Natural killer cell treated with Interleukin-12 subunit alpha and Interleukin-12 subunit beta and Interleukin-15 and Interleukin-18, amount 100 ng/mL, for 72 hours (primary cell): ENCODE results near the gene DEPDC1B. TPM values are rescaled to one million over a fixed set of nuclear protein-coding genes. Genes with fewer than 3 reads are reported as not detected.
"Not testable (repeated sequence)": the region's sequence is repeated elsewhere in the genome, so short reads cannot be mapped to it uniquely, and the experiment has no call there.

Experiments used
- ATAC-seq, 2 donors: fragments of 150-1000 bp; cut with Tn5 transposase in 1 of 2; sonication (Bioruptor Pico), chemical (Tn5 transposase) in 1 of 2; 2 replicates each; pipeline ENCODE4 v1.10.0; 2021
- DNase-seq: peaks from one replicate; pipeline ENCODE4 v3.0.0; 2022; ENCODE audit warnings: low spot score
- H3K27ac Mint-ChIP-seq, 2 donors: 1 replicate in 1 of 2; 2 replicates in 1 of 2; pipeline ENCODE4 v1.8.0; 2022; ENCODE audit warnings: mixed read lengths in 2 of 2, mild to moderate bottlenecking in 1 of 2, moderate library complexity in 1 of 2
- H3K27me3 Mint-ChIP-seq, 2 donors: 1 replicate in 1 of 2; 2 replicates in 1 of 2; pipeline ENCODE4 v1.8.0; 2022; ENCODE audit warnings: mixed read lengths in 2 of 2
- H3K36me3 Mint-ChIP-seq: one replicate; pipeline ENCODE4 v1.8.0; 2022; ENCODE audit warnings: mixed read lengths
- H3K4me1 Mint-ChIP-seq, 2 donors: 1 replicate in 1 of 2; 2 replicates in 1 of 2; pipeline ENCODE4 v1.8.0; 2022; ENCODE audit warnings: low read depth in 2 of 2, mixed read lengths in 2 of 2, mild to moderate bottlenecking in 1 of 2
- H3K4me3 Mint-ChIP-seq: one replicate; pipeline ENCODE4 v1.8.0; 2022; ENCODE audit warnings: mixed read lengths
- H3K9me3 Mint-ChIP-seq: 2 replicates; pipeline ENCODE4 v1.8.0; 2022; ENCODE audit warnings: mixed read lengths
- total RNA-seq, 2 donors: library from RNA; stranded (reverse); gene quantifications; one replicate each; pipeline ENCODE4 v1.2.3, GENCODE V29; 2022

Gene DEPDC1B
- total RNA-seq, 2 donors from 2014 or later = 14.8 to 30.0 TPM

- not testable (repeated sequence) for ATAC-seq, H3K4me1 Mint-ChIP-seq, H3K27ac Mint-ChIP-seq, H3K9me3 Mint-ChIP-seq, H3K4me3 Mint-ChIP-seq, H3K36me3 Mint-ChIP-seq, DNase-seq
- peaks cover 26 to 36% of the 10 kb centered on the region in 2 donors for H3K27me3 Mint-ChIP-seq
Observed at GRCh38 chr5:60715201-60715928, 15.4 kb upstream of the DEPDC1B start.

DNA sequence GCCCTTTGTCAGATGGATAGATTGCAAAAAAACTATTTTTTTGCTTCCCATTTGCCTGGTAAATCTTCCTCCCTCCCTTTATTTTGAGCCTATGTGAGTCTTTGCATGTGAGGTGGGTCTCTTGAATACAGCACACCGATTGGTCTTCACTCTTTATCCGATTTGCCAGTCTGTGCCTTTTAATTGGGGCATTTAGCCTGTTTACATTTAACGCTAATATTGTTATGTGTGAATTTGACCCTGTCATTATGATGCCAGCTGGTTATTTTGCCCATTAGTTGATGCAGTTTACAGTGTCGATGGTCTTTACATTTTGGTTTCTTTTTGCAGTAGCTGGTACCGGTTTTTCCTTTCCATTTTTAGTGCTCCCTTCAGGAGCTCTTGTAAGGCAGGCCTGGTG is 13.0 kb upstream of the DEPDC1B start:
- Mint-ChIP-seq H3K9me3 (peaks cover 6% of the 10 kb centered on the region), H3K4me1 (no peaks in the 10 kb centered on the region), H3K36me3 (no peaks in the 10 kb centered on the region), H3K4me3 (no peak overlapping the region), H3K27me3 (peaks cover 19 to 31% of the 10 kb centered on the region in 2 donors), H3K27ac (no peak overlapping the region)
- ATAC-seq (no peak), DNase-seq (no peak)

- H3K27ac Mint-ChIP-seq, H3K4me3 Mint-ChIP-seq, H3K36me3 Mint-ChIP-seq, DNase-seq, ATAC-seq, H3K4me1 Mint-ChIP-seq, H3K9me3 Mint-ChIP-seq: not testable (repeated sequence)
- peaks cover 16 to 31% of the 10 kb centered on the region in 2 donors for H3K27me3 Mint-ChIP-seq
Observed at GRCh38 chr5:60711892-60712291, 11.9 kb upstream of the DEPDC1B start.

DNA sequence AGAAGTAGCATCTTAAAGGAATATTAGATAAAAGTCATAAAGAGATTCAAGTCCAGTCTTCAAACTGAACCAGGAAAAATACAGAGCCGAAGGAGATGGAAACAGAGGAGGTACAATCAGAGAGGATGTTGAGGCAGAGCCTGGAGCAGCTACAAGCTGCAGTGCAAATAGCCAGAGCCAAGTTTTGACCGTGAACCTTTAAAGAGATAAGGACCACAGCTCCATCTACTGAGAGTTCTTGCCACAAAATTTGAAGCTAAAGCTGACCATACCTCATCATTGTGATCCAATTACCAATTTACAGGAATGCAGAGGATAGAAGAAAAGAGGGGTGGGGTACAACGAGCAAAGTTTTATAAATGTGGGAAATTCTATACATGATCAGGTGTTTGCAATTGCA is 10.4 kb upstream of the DEPDC1B start:
- Mint-ChIP-seq H3K27ac (no peak overlapping the region), H3K36me3 (no peaks in the 10 kb centered on the region), H3K27me3 (peaks cover 16 to 31% of the 10 kb centered on the region in 2 donors), H3K4me3 (no peak overlapping the region), H3K4me1 (no peaks in the 10 kb centered on the region), H3K9me3 (peaks cover 3% of the 10 kb centered on the region)
- ATAC-seq (no peak), DNase-seq (no peak)

- peaks cover 0 to 11% of the 10 kb centered on the region in 2 donors for H3K27me3 Mint-ChIP-seq
- no peaks in the 10 kb centered on the region for H3K36me3 Mint-ChIP-seq
- H3K9me3 Mint-ChIP-seq = no peaks in the 10 kb centered on the region
- H3K4me1 Mint-ChIP-seq = peaks cover 6% of the 10 kb centered on the region in 2 donors
- H3K27ac Mint-ChIP-seq = no peak overlapping the region
- DNase-seq = no peak
- no peak for ATAC-seq
- no peak overlapping the region for H3K4me3 Mint-ChIP-seq
Observed at GRCh38 chr5:60705144-60705543, 5.2 kb upstream of the DEPDC1B start.

GRCh38 chr5:60703944-60704343 is 4.0 kb upstream of the DEPDC1B start:
- no peak overlapping the region for H3K27ac Mint-ChIP-seq
- no peak overlapping the region for H3K4me3 Mint-ChIP-seq
- H3K4me1 Mint-ChIP-seq = peaks cover 9 to 10% of the 10 kb centered on the region in 2 donors
- H3K36me3 Mint-ChIP-seq = no peaks in the 10 kb centered on the region
- no peaks in the 10 kb centered on the region for H3K9me3 Mint-ChIP-seq
- no peak for DNase-seq
- peaks cover 0 to 8% of the 10 kb centered on the region in 2 donors for H3K27me3 Mint-ChIP-seq
- no peak for ATAC-seq

DNA sequence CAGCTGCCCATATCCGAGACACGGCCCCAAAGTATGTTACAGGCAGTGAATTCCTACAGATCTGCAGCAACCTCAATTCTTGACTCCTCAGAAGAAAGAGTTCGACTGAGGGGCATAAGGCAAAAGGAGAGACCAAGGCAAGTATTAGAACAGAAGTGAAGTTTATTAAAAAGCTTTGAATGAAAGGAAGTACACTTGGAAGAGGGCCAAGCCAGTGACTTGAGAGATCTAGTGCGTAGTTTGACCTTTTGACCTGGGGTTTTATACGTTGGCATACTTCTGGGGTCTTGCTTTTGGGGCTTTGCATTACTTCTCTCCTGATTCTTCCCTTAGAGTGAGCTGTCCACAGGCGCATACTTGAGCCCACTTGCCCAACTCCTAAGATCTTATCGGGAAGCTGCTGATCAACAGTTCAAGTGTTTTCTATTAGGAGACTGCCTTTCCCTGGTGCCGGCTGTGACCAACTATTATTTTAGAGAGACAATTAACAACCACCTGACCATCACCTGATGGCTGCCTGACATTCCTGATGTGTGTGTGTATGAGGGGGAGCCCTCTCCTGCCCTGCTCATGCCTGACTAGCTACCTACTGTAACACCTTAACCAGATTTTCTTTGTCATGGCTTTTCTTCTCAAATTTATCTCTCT is 1.5 kb upstream of the DEPDC1B start:
- Mint-ChIP-seq H3K4me3 (no peak overlapping the region), H3K9me3 (no peaks in the 10 kb centered on the region), H3K27ac (no peak overlapping the region), H3K27me3 (peaks cover 0 to 8% of the 10 kb centered on the region in 2 donors), H3K4me1 (peaks cover 9 to 20% of the 10 kb centered on the region in 2 donors), H3K36me3 (no peaks in the 10 kb centered on the region)
- DNase-seq = no peak
- ATAC-seq = no peak

- peaks cover 9 to 20% of the 10 kb centered on the region in 2 donors for H3K4me1 Mint-ChIP-seq
- H3K27me3 Mint-ChIP-seq = peaks cover 0 to 8% of the 10 kb centered on the region in 2 donors
- DNase-seq = no peak
- no peaks in the 10 kb centered on the region for H3K36me3 Mint-ChIP-seq
- peak overlapping the region; percentile 92 for H3K4me3 Mint-ChIP-seq
- H3K9me3 Mint-ChIP-seq = no peaks in the 10 kb centered on the region
- H3K27ac Mint-ChIP-seq = peak overlapping the region; percentile 76 to 85
- peak; percentile 4 to 18 for ATAC-seq
Observed at GRCh38 chr5:60700416-60700757, 421 bp upstream of the DEPDC1B start.

DNA sequence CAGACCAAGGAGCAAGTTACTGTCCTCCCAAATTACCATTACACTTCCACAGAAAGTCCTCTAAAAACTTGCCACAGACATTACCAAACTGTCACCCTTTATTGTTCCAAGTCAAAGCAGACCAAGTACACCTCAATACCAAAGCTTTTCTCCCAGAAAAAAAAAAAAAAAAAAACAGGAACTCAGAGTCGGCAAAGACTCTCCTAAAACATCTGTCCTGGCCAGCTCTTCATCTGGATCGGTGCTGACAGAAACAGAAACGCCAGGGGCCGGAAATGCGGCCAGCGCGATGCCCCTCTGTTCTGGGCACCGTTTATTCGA is 718 bp downstream of the DEPDC1B start:
- ATAC-seq (peak in 1 of 2 donors; percentile 48), DNase-seq (no peak)
- Mint-ChIP-seq H3K27ac (peak overlapping the region; percentile 76 to 85), H3K27me3 (peaks cover 0 to 8% of the 10 kb centered on the region in 2 donors), H3K36me3 (no peaks in the 10 kb centered on the region), H3K9me3 (no peaks in the 10 kb centered on the region), H3K4me1 (peaks cover 9 to 20% of the 10 kb centered on the region in 2 donors), H3K4me3 (peak overlapping the region; percentile 92)

- DNase-seq (no peak), ATAC-seq (no peak)
- H3K4me3 Mint-ChIP-seq = peak overlapping the region; percentile 92
- no peak overlapping the region for H3K27ac Mint-ChIP-seq
- no peaks in the 10 kb centered on the region for H3K36me3 Mint-ChIP-seq
- H3K4me1 Mint-ChIP-seq = peaks cover 9 to 20% of the 10 kb centered on the region in 2 donors
- peaks cover 0 to 2% of the 10 kb centered on the region in 2 donors for H3K27me3 Mint-ChIP-seq
- H3K9me3 Mint-ChIP-seq = no peaks in the 10 kb centered on the region
Observed at GRCh38 chr5:60698336-60698735, 1.6 kb downstream of the DEPDC1B start.

- Mint-ChIP-seq H3K27me3 (no peaks in the 10 kb centered on the region), H3K4me3 (no peak overlapping the region), H3K9me3 (no peaks in the 10 kb centered on the region), H3K4me1 (no peaks in the 10 kb centered on the region), H3K27ac (no peak overlapping the region), H3K36me3 (no peaks in the 10 kb centered on the region)
- DNase-seq (no peak), ATAC-seq (no peak)
Observed at GRCh38 chr5:60690326-60690725, 9.6 kb downstream of the DEPDC1B start.

GRCh38 chr5:60688980-60689379 is 11.0 kb downstream of the DEPDC1B start:
- Mint-ChIP-seq H3K27me3 (no peaks in the 10 kb centered on the region), H3K4me1 (no peaks in the 10 kb centered on the region), H3K36me3 (no peaks in the 10 kb centered on the region), H3K4me3 (no peak overlapping the region), H3K27ac (no peak overlapping the region), H3K9me3 (no peaks in the 10 kb centered on the region)
- no peak for DNase-seq
- no peak for ATAC-seq

DNA sequence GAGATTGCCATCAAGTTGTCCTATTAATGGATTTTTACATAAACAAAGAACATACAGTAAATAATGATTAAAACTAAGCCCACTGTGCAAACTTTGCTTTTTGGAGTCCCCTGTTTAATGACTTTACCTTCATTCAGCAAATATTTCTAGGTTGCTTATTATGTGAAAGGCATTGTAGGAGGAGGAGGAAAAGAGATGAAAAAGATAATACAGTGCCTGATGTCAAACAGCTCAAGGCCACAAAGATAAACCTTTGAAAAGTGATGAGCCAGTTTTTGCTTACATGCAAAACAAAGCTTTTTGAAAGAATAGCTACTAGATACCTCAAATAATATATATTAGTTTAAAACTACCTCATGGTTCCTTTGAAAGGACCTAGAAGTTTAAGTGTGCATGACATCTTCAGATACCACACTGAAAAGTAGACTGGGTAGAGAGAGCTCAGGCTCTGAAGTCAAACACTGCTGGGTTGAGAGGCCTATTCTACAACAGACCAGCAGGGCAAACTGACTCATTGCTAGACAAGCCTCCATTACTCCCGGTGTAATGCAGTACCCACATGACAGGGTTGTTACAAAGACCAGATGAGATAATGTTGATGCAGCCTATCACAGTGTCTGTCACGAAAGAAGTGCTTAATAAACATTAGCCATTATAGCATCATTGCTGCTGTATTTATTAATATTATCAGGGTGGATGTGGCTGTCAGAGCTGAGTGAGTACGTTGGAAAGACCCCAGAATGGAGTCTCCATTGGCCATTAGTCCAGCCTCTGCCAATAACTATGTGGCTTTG is 11.8 kb downstream of the DEPDC1B start:
- no peaks in the 10 kb centered on the region for H3K4me1 Mint-ChIP-seq
- no peaks in the 10 kb centered on the region for H3K27me3 Mint-ChIP-seq
- no peak for DNase-seq
- H3K4me3 Mint-ChIP-seq = no peak overlapping the region
- ATAC-seq = peak; percentile 62 to 67
- H3K36me3 Mint-ChIP-seq = no peaks in the 10 kb centered on the region
- H3K9me3 Mint-ChIP-seq = no peaks in the 10 kb centered on the region
- H3K27ac Mint-ChIP-seq = no peak overlapping the region

DNA sequence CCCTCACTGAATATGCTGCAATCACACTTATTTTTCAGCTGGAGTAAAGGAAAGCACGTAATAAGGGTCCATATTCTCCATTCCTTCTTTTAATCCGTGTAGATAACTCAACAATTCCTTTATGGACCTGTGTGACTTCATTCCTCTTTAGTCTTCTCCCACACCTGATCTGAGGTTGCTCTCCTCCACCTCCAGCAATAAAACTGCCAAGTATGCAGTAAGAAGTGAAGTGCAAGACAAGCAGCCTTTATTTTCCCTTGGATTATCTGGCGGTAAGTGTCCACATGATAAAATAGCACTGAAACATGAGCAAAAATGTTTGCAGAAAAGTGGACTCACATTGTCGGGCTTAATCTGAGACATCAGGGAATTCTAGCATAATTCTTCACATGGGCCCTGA is 13.8 kb downstream of the DEPDC1B start:
- Mint-ChIP-seq H3K9me3 (no peaks in the 10 kb centered on the region), H3K4me3 (no peak overlapping the region), H3K27me3 (no peaks in the 10 kb centered on the region), H3K36me3 (no peaks in the 10 kb centered on the region), H3K27ac (no peak overlapping the region), H3K4me1 (no peaks in the 10 kb centered on the region)
- DNase-seq (no peak), ATAC-seq (no peak)
